ENCODE data around the gene TVP23C. TPM values are rescaled to one million over a fixed set of nuclear protein-coding genes. Genes with fewer than 3 reads are reported as not detected.

The TVP23C gene
- total RNA-seq, 2 experiments from 2014 or later = 8.1 to 8.2 TPM

GRCh38 chr17:15496735-15497670 lies 66.3 kb downstream of the TVP23C start:
- ChIA-PET POLR2A (no interaction called here), CTCF (interaction anchor here (0.7 kb wide), 1 partner anchor 239 kb away, joined by 3 read pairs; no protein-coding TSS in a partner anchor)
- no peak overlapping the region for H3K4me3 Mint-ChIP-seq
- H3K9me3 Mint-ChIP-seq = no peaks in the 10 kb centered on the region
- no peak for DNase-seq
- H3K27ac Mint-ChIP-seq = no peak overlapping the region
- H3K27me3 Mint-ChIP-seq = no peaks in the 10 kb centered on the region
- H3K4me1 Mint-ChIP-seq (ENCODE audit: low read depth) = no peaks in the 10 kb centered on the region
- intact Hi-C loops (cut with micrococcal nuclease) = no loop called here
- no peak for TF ChIP-seq CTCF (IDR thresholded peaks at IDR 0.05)
- H3K36me3 Mint-ChIP-seq (ENCODE audit: low read depth) = peaks cover 9% of the 10 kb centered on the region
- ATAC-seq = no peak

DNA sequence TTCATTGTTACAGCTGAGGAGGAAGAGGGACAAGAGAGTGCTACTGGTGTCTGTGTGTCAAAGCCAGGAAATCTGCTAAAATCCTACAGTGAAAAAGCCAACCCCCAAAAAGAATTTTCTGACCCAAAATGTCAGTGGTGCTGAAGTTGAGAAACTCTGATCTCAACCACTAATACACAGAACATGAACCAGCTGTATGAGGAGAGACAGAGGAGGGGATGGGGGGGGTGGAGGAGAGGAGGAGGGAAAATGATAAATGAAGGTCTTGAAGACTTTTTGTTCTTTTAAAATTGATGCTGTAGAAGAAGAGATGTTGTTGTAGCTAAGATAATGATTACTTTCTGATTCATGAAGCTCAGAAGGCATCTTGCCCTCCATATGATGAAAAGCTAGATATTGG lies 68.5 kb downstream of the TVP23C start:
- H3K4me1 Mint-ChIP-seq (ENCODE audit: low read depth) = peaks cover 4% of the 10 kb centered on the region
- intact Hi-C loops (cut with micrococcal nuclease) = no loop called here
- DNase-seq (no peak), ATAC-seq (no peak)
- no peak overlapping the region for H3K4me3 Mint-ChIP-seq
- POLR2A ChIA-PET = no interaction called here
- H3K36me3 Mint-ChIP-seq (ENCODE audit: low read depth) = peaks cover 5% of the 10 kb centered on the region
- no peaks in the 10 kb centered on the region for H3K9me3 Mint-ChIP-seq
- H3K27ac Mint-ChIP-seq = no peak overlapping the region
- H3K27me3 Mint-ChIP-seq = no peaks in the 10 kb centered on the region
- no peak for TF ChIP-seq CTCF (IDR thresholded peaks at IDR 0.05)
- CTCF ChIA-PET = interaction anchor here (1.0 to 1.3 kb wide), 3 partner anchors 9 to 236 kb away, joined by 3 to 4 read pairs (median 3); no protein-coding TSS in a partner anchor

DNA sequence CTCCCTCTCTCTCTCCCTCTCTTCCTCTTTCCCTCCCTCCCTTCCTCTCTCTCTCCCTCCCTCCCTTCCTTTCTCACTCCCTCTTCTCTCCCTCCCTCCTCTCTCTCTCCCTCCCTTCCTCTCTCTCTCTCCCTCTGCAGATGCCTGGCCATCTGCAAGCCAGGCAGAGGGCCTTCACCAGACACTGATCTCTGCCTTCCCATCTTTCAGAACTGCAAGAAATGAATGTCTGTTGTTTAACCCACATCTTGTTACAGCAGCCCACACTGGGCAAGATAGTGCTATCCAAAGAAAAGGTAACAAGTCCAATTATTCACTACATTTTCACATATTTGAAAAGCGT lies 69.6 kb downstream of the TVP23C start:
- Mint-ChIP-seq H3K27me3 (no peaks in the 10 kb centered on the region), H3K4me3 (no peak overlapping the region), H3K9me3 (no peaks in the 10 kb centered on the region), H3K27ac (no peak overlapping the region), H3K4me1 (ENCODE audit: low read depth) (peaks cover 4% of the 10 kb centered on the region), H3K36me3 (ENCODE audit: low read depth) (peaks cover 5% of the 10 kb centered on the region)
- POLR2A ChIA-PET = no interaction called here
- intact Hi-C loops (cut with micrococcal nuclease) = no loop called here
- CTCF ChIA-PET = no interaction called here
- DNase-seq (no peak), ATAC-seq (no peak)
- no peak for TF ChIP-seq CTCF (IDR thresholded peaks at IDR 0.05)

DNA sequence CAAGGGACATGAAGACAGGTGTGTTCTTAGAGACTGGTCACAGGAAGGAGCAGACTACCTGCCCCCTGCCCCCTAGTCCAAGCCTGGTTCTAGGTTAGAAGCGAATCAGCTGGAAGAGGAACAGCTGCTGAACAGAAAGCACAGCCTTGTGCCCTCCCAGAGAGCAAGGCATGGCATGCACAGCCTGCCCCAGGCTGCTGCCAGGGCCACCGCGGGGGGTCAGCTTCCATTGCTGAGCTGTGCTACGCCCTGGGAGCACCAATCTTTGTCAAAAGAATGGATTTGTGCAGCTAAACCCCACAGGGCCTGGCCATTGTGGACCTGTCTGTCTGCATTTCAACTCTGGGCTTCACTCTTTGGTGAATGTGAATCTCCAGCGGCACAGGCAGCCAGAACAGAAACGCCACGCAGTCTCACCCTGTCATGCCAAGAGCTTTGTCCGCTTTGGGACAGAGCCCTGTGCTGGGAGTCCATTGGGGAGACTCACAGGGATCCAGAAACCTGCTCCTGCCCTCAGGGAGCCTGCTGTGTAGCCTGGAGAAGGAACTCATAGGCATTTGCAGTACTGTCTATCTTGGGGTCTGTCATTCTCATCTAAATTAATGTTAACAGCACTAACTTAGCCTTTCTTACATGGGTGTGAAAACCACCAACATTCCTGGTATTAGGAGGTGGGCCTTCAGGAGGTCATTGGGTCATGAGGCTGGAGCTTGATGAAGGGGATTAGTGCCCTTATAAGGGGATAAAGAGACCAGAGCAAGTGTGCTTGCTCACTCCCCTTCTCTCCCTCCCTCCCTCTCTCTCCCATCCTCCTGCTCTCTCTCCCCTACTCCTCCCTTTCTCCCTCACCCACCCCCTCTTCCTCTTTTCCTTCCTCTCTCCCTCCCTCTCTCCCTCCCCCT lies 70.2 kb downstream of the TVP23C start:
- ChIA-PET CTCF (interaction anchor here (1.0 kb wide), 1 partner anchor 10 kb away, joined by 4 read pairs; no protein-coding TSS in a partner anchor), POLR2A (no interaction called here)
- ATAC-seq (no peak), DNase-seq (no peak)
- Mint-ChIP-seq H3K27ac (no peak overlapping the region), H3K4me1 (ENCODE audit: low read depth) (peaks cover 4% of the 10 kb centered on the region), H3K27me3 (no peaks in the 10 kb centered on the region), H3K4me3 (no peak overlapping the region), H3K9me3 (no peaks in the 10 kb centered on the region), H3K36me3 (ENCODE audit: low read depth) (peaks cover under 1% of the 10 kb centered on the region)
- intact Hi-C loops (cut with micrococcal nuclease) = no loop called here
- TF ChIP-seq CTCF (IDR thresholded peaks at IDR 0.05) = no peak

All from activated CD8-positive, alpha-beta T cell treated with anti-CD3 and anti-CD28 coated beads for 36 hours (primary cell).